MCF 10A (cell line): ENCODE data around the gene NECTIN4. TPM values are rescaled to one million over a fixed set of nuclear protein-coding genes. Genes with fewer than 3 reads are reported as not detected.

Source experiments
- BruUV-seq: library from RNA; stranded (reverse); fragments of 400-500 nt; replicated peaks from 2 replicates; lab custom pipeline; 2021; lab: Mats Ljungman, UMichigan
- CTCF ChIA-PET: fragments of 300-600 bp; sonication (Branson Sonifier 250); formaldehyde crosslinking; extraction: SDS; loops from one replicate; lab custom pipeline; 2021; ENCODE audit warnings: antibody characterized with exemption, inconsistent platforms; lab: Yijun Ruan, JAX
- POLR2A ChIA-PET: fragments of 300-600, 350-650 bp; sonication (Branson Sonifier 250); formaldehyde crosslinking; extraction: SDS; loops from one replicate; lab custom pipeline; 2020; ENCODE audit warnings: antibody characterized with exemption, inconsistent platforms; lab: Yijun Ruan, JAX
- DNase-seq: peaks from one replicate; pipeline ENCODE4 v3.0.0-alpha.2; 2018; ENCODE audit not compliant: unreplicated experiment
- H3K27ac Mint-ChIP-seq: one replicate; pipeline ENCODE4 v1.8.0; 2022; ENCODE audit warnings: mild to moderate bottlenecking, low read depth, mixed read lengths; ENCODE audit not compliant: unreplicated experiment
- H3K27me3 Mint-ChIP-seq: one replicate; pipeline ENCODE4 v1.8.0; 2022; ENCODE audit warnings: mixed read lengths; ENCODE audit not compliant: insufficient read depth, unreplicated experiment
- H3K36me3 Mint-ChIP-seq: one replicate; pipeline ENCODE4 v1.8.0; 2022; ENCODE audit warnings: mild to moderate bottlenecking, moderate library complexity, mixed read lengths; ENCODE audit not compliant: insufficient read depth, unreplicated experiment
- H3K4me1 Mint-ChIP-seq: one replicate; pipeline ENCODE4 v1.8.0; 2022; ENCODE audit warnings: mixed read lengths; ENCODE audit not compliant: insufficient read depth, unreplicated experiment
- H3K4me3 Mint-ChIP-seq: one replicate; pipeline ENCODE4 v1.8.0; 2022; ENCODE audit warnings: mild to moderate bottlenecking, moderate library complexity, mixed read lengths; ENCODE audit not compliant: unreplicated experiment
- H3K9me3 Mint-ChIP-seq: one replicate; pipeline ENCODE4 v1.8.0; 2022; ENCODE audit warnings: mixed read lengths; ENCODE audit not compliant: unreplicated experiment
- intact Hi-C: fragments of 100-400 bp; cut with micrococcal nuclease; formaldehyde crosslinking; loops from 2 replicates; pipeline ENCODE4 v1.14.1; 2022
- total RNA-seq: library from RNA; stranded (reverse); gene quantifications from 2 replicates; pipeline ENCODE4 v1.2.3, GENCODE V29; 2022
- TF ChIP-seq, protein P1 (sequence below): fragments of 200-600 bp; IDR thresholded peaks from one replicate; pipeline ENCODE4 v1.8.0; 2022; ENCODE audit warnings: antibody characterized with exemption, mild to moderate bottlenecking; ENCODE audit not compliant: unreplicated experiment

The NECTIN4 gene
- total RNA-seq, 1 experiment from 2014 or later: 7.0 TPM

DNA sequence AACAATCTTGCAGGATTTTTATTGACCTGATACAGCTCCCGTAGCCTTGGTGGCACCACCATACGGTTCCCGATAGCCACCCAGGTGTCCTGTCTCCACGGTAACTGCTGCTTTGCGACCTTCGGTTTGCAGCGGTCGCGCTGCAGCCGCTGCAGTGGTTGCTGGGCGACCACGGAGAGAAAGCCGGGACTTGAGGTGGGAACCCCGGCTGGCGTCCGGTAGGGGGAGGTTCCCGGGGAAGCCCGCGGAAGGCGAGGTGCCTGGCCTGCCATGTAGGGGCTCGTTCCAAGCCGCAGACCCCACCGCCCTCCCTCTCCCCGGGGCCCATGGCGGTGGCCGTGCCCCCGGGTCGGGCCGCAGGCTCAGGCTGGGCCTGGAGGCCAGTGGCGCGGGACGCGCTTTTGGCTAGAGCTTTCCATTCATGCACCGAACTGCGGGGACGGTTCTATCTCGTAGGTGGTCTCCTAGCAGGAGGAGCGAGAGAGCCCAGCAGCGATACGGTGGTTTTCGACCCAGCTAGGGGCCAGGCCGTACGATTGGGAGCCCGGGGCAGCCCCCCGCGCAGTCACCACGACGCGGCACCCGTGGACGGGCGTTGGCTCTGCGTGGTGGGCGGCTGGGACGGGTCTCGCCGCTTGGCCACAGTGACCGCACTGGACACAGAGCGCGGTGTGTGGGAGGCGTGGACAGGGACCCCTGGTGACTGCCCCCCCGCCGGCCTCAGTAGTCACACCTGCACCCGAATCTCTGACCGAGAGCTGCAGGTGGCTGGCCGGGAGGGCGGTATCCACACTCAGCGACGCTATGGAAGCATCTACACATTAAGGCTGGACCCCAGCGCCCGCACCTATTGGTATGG, 9.1 kb upstream of the NECTIN4 start, which contains the start of gene KLHDC9:
Gene KLHDC9 (plus strand): TSS at position 152 of the 859 bp plus-strand sequence. CDS start 175 bp downstream, at position 327.
- Mint-ChIP-seq H3K9me3 (no peaks in the 10 kb centered on the region), H3K36me3 (peaks cover 55% of the 10 kb centered on the region), H3K4me3 (no peak within 1 kb of the TSS), H3K27me3 (no peaks in the 10 kb centered on the region), H3K4me1 (peaks cover 37% of the 10 kb centered on the region), H3K27ac (peak within 1 kb of the TSS; percentile 61)
- no peak for DNase-seq
- ChIA-PET CTCF (interaction anchor here (0.6 to 10.3 kb wide), 39 partner anchors 9 to 1053 kb away, joined by 3 to 331 read pairs (median 9); partner anchors contain the start of genes ARHGAP30, DEDD, F11R and NECTIN4), POLR2A (interaction anchor here (0.6 to 6.7 kb wide), 22 partner anchors 8 to 836 kb away, joined by 3 to 91 read pairs (median 4); partner anchors contain the start of genes DCAF8, DEDD, F11R and NIT1)
- no TSS peak for BruUV-seq
- TF ChIP-seq, protein P1, sequence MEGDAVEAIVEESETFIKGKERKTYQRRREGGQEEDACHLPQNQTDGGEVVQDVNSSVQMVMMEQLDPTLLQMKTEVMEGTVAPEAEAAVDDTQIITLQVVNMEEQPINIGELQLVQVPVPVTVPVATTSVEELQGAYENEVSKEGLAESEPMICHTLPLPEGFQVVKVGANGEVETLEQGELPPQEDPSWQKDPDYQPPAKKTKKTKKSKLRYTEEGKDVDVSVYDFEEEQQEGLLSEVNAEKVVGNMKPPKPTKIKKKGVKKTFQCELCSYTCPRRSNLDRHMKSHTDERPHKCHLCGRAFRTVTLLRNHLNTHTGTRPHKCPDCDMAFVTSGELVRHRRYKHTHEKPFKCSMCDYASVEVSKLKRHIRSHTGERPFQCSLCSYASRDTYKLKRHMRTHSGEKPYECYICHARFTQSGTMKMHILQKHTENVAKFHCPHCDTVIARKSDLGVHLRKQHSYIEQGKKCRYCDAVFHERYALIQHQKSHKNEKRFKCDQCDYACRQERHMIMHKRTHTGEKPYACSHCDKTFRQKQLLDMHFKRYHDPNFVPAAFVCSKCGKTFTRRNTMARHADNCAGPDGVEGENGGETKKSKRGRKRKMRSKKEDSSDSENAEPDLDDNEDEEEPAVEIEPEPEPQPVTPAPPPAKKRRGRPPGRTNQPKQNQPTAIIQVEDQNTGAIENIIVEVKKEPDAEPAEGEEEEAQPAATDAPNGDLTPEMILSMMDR: no peak
- intact Hi-C loops: loop anchor here (5.0 kb wide), 1 partner anchor 261 kb away; no protein-coding TSS in a partner anchor

DNA sequence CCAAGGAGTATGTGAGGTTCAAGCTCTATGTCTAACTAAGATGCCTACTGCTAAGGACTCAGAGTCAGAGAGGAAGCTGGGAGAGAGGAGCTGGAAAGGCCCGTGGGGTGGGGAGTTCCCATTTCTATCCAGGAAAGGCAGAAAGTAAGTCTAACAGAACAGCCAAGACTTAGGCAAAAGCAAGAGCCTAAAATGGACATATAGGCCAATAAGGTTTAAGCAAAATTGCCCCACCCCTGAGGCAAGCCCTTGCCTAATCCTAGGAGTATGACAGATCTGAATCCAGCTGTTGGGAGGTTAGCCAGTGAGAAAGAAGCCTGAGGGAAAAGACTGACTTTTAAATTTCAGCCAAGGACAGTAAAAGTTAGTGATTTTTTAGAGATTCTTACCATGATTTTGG, 7.2 kb upstream of the NECTIN4 start:
- no peak overlapping the region for H3K4me3 Mint-ChIP-seq
- peaks cover 36% of the 10 kb centered on the region for H3K36me3 Mint-ChIP-seq
- H3K27me3 Mint-ChIP-seq: no peaks in the 10 kb centered on the region
- ChIA-PET CTCF (interaction anchor here (0.8 to 10.3 kb wide), 41 partner anchors 10 to 434 kb away, joined by 3 to 331 read pairs (median 7); partner anchors contain the start of genes ARHGAP30, F11R, ITLN2 and NECTIN4), POLR2A (interaction anchor here (0.6 to 6.7 kb wide), 27 partner anchors 8 to 583 kb away, joined by 3 to 91 read pairs (median 5); partner anchors contain the start of genes DEDD, F11R, NIT1 and PFDN2)
- no TSS peak for BruUV-seq
- no peaks in the 10 kb centered on the region for H3K9me3 Mint-ChIP-seq
- H3K27ac Mint-ChIP-seq: peak overlapping the region; percentile 61
- DNase-seq: peak; percentile 91
- peaks cover 49% of the 10 kb centered on the region for H3K4me1 Mint-ChIP-seq
- TF ChIP-seq, protein P1: no peak
- intact Hi-C loops: loop anchor here (2.0 to 5.0 kb wide), 3 partner anchors 259 to 416 kb away; no protein-coding TSS in a partner anchor

DNA sequence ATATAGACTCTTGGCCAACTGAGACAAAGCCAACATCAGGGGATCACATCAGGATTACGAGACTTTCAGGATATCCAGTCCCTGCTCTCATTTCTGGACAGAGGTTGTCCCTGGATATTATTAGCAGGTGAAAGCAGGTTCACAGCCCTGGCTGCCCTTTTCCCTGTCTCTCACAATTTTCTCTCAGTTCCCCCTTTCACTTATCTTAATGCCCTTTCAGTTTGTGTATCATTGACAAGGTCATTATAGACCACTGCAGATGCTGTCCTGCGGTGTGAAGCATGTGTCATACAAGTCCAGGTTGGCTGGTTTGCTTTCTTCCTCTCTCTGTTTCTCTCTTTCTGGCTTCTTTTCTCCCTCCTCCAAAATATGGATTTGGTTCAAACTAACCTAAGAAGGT, 6.7 kb upstream of the NECTIN4 start:
- TF ChIP-seq, protein P1: no peak
- Mint-ChIP-seq H3K4me1 (peaks cover 49% of the 10 kb centered on the region), H3K27ac (peak overlapping the region; percentile 61), H3K4me3 (no peak overlapping the region), H3K36me3 (peaks cover 31% of the 10 kb centered on the region), H3K9me3 (no peaks in the 10 kb centered on the region), H3K27me3 (no peaks in the 10 kb centered on the region)
- ChIA-PET POLR2A (interaction anchor here (0.6 to 6.7 kb wide), 24 partner anchors 9 to 582 kb away, joined by 3 to 91 read pairs (median 5); partner anchors contain the start of genes DEDD, F11R, NIT1 and PFDN2), CTCF (interaction anchor here (0.5 to 10.3 kb wide), 27 partner anchors 9 to 434 kb away, joined by 3 to 331 read pairs (median 11); partner anchors contain the start of genes ARHGAP30, ITLN2, NECTIN4 and NIT1)
- no TSS peak for BruUV-seq
- DNase-seq: no peak
- intact Hi-C loops: loop anchor here (2.0 to 5.0 kb wide), 3 partner anchors 259 to 415 kb away; no protein-coding TSS in a partner anchor
